CD14-positive monocyte (primary cell): Measurements from ENCODE around the gene SERPINE1. TPM values are rescaled to one million over a fixed set of nuclear protein-coding genes. Genes with fewer than 3 reads are reported as not detected.

Source experiments
- DNase-seq, 3 donors: peaks; one replicate each; pipeline ENCODE4 v3.0.0-alpha.2; 2011 to 2022
- H2AFZ ChIP-seq: 2 replicates; pipeline ENCODE4 v1.6.0; 2012; ENCODE audit warnings: mild to moderate bottlenecking, low read depth, low read length, inconsistent platforms; ENCODE audit not compliant: insufficient read depth, poor library complexity, severe bottlenecking
- H3K27ac ChIP-seq, 2 donors: 1 replicate in 1 of 2; 2 replicates in 1 of 2; pipeline ENCODE4 v1.5.1; 2012 to 2013; ENCODE audit warnings: low read length in 2 of 2, control low read depth in 1 of 2, inconsistent platforms in 1 of 2, low read depth in 1 of 2, mild to moderate bottlenecking in 1 of 2
- H3K27me3 ChIP-seq, 2 donors: one replicate each; pipeline versions ENCODE4 v1.6.0 to v1.6.1; 2011 to 2013; ENCODE audit warnings: low read length in 2 of 2; ENCODE audit not compliant: control insufficient read depth in 2 of 2, insufficient read depth in 2 of 2
- H3K36me3 ChIP-seq, 2 donors: replicated peaks in 1 of 2; 1 replicate in 1 of 2; 2 replicates in 1 of 2; pipeline versions ENCODE4 v1.5.1 to v1.6.1; 2012 to 2013; ENCODE audit warnings: low read length in 2 of 2, control low read depth in 1 of 2, inconsistent platforms in 1 of 2, mild to moderate bottlenecking in 1 of 2; ENCODE audit not compliant: insufficient read depth in 2 of 2, control insufficient read depth in 1 of 2
- H3K4me1 ChIP-seq, 2 donors: 1 replicate in 1 of 2; 2 replicates in 1 of 2; pipeline versions ENCODE4 v1.5.1 to v1.6.1; 2012 to 2013; ENCODE audit warnings: low read length in 2 of 2, control low read depth in 1 of 2, inconsistent platforms in 1 of 2, mild to moderate bottlenecking in 1 of 2, moderate library complexity in 1 of 2; ENCODE audit not compliant: insufficient read depth in 2 of 2, control insufficient read depth in 1 of 2
- H3K4me2 ChIP-seq: replicated peaks from 2 replicates; pipeline ENCODE3; 2012; ENCODE audit warnings: low read length, moderate library complexity, mild to moderate bottlenecking; ENCODE audit not compliant: poor library complexity, severe bottlenecking; ENCODE audit errors: extremely low read depth
- H3K4me3 ChIP-seq, 3 experiments: fragments of 200-600 bp in 1 of 3; sonication (generic) in 1 of 3; replicated peaks in 1 of 3; 1 replicate in 2 of 3; 2 replicates in 1 of 3; pipeline ENCODE4 v1.5.1; 2011 to 2013; ENCODE audit warnings: low read length in 3 of 3, mild to moderate bottlenecking in 3 of 3, control low read depth in 2 of 3, low read depth in 2 of 3, inconsistent platforms in 1 of 3, moderate library complexity in 1 of 3
- H3K79me2 ChIP-seq: 2 replicates; pipeline ENCODE4 v1.6.0; 2012; ENCODE audit warnings: mild to moderate bottlenecking, control low read depth, inconsistent platforms, low read length, moderate library complexity; ENCODE audit not compliant: insufficient read depth
- H3K9ac ChIP-seq: 2 replicates; pipeline ENCODE4 v1.6.0; 2017; ENCODE audit warnings: low read length, mild to moderate bottlenecking; ENCODE audit not compliant: insufficient read depth, poor library complexity, severe bottlenecking
- H3K9me3 ChIP-seq, 2 donors: replicated peaks in 1 of 2; 1 replicate in 1 of 2; 2 replicates in 1 of 2; pipeline versions ENCODE4 v1.5.1 to v1.6.1; 2012 to 2013; ENCODE audit warnings: low read length in 2 of 2, control low read depth in 1 of 2; ENCODE audit not compliant: control insufficient read depth in 1 of 2, insufficient read depth in 1 of 2
- H4K20me1 ChIP-seq: 2 replicates; pipeline ENCODE4 v1.6.0; 2012; ENCODE audit warnings: mild to moderate bottlenecking, low read length, control low read depth, moderate library complexity; ENCODE audit not compliant: insufficient read depth
- H3K27ac Mint-ChIP-seq, 7 donors: one replicate each; pipeline ENCODE4 v1.8.0; 2020; ENCODE audit warnings: mild to moderate bottlenecking in 7 of 7, mixed read lengths in 7 of 7, moderate library complexity in 6 of 7, inconsistent platforms in 2 of 7
- H3K27me3 Mint-ChIP-seq, 3 donors: one replicate each; pipeline ENCODE4 v1.8.0; 2021 to 2022; ENCODE audit warnings: low read depth in 3 of 3, mild to moderate bottlenecking in 3 of 3, mixed read lengths in 3 of 3, moderate library complexity in 3 of 3, inconsistent platforms in 1 of 3
- H3K36me3 Mint-ChIP-seq, 2 donors: one replicate each; pipeline ENCODE4 v1.8.0; 2020; ENCODE audit warnings: mixed read lengths in 2 of 2, inconsistent platforms in 1 of 2, mild to moderate bottlenecking in 1 of 2
- H3K4me1 Mint-ChIP-seq: one replicate; pipeline ENCODE4 v1.8.0; 2020; ENCODE audit warnings: mild to moderate bottlenecking, mixed read lengths
- H3K4me3 Mint-ChIP-seq, 2 donors: one replicate each; pipeline ENCODE4 v1.8.0; 2020; ENCODE audit warnings: mild to moderate bottlenecking in 2 of 2, mixed read lengths in 2 of 2, moderate library complexity in 1 of 2
- H3K9me3 Mint-ChIP-seq, 7 donors: one replicate each; pipeline ENCODE4 v1.8.0; 2020 to 2022; ENCODE audit warnings: mixed read lengths in 7 of 7, mild to moderate bottlenecking in 6 of 7, moderate library complexity in 6 of 7, inconsistent platforms in 2 of 7
- WGBS: methylation state at CpG from one replicate; pipeline ENCODE4 v1.1.5; 2013; ENCODE audit warnings: missing lambda C conversion rate; ENCODE audit not compliant: insufficient coverage; 5-methylcytosine and 5-hydroxymethylcytosine counted together
- intact Hi-C, 2 donors: fragments of 100-400 bp; cut with micrococcal nuclease; formaldehyde crosslinking; loops; one replicate each; pipeline versions ENCODE4 v1.15.0 to v1.15.1; 2023
- polyA plus RNA-seq, 3 donors: library from polyadenylated mRNA; depleted of rRNA in 1 of 3; unstranded in 2 of 3; stranded (reverse) in 1 of 3; fragments of 300-500 nt in 2 of 3; fragments of >200 nt in 1 of 3; fragmentation: Illumina TruSeq in 2 of 3; gene quantifications; 1 replicate in 2 of 3; 2 replicates in 1 of 3; pipeline ENCODE4 v1.2.3, GENCODE V29; 2012 to 2021
- TF ChIP-seq, protein P1 (sequence below): fragments of 200-600 bp; IDR thresholded peaks from one replicate; pipeline ENCODE4 v1.8.0; 2022; ENCODE audit warnings: antibody characterized with exemption, mild to moderate bottlenecking

The SERPINE1 gene
- polyA plus RNA-seq, 3 donors: 0.07 to 0.21 (median 0.16) TPM

DNA sequence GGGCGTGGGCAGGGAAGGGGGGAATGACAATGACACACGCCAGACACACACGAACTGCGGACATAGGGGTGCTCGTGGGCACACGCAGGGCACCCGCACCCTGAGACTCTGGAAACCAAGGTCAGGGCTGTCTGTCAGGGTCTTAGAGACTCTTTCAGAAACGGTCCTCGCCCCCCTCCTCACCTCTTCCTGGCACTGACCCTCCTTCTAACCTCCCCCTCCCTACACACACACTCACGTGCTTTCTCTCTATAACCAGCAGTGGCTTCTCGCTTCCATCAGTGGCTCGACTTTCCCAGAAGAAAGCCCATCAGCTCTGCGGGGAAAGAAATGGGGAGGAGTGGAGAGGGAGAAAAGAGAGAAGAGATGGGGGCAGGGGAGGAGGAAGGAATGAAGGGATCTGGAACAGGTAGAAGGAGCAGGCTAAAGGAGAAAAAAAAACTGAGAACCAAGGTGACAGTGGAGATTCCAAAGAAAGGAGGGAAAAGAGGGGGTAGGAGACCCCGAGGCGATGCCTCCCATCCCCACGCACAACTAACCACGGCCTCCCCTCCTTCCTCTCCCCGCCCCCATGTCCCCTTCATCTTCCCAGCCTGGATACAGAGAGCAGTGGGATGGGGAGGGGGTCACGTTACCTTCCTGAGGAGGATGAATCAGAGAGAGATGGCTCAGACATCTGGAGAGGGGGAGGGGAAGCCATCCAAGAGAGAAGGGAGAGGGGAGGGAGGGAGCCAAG is 40.2 kb downstream of the SERPINE1 start:
- H3K9ac ChIP-seq: no peak overlapping the region
- Mint-ChIP-seq H3K27ac (peak overlapping the region in 3 of 7 donors; percentile 37 to 61 (median 61)), H3K9me3 (peaks cover 2 to 51% (median 22%) of the 10 kb centered on the region in 7 donors), H3K36me3 (peaks cover 19 to 32% of the 10 kb centered on the region in 2 donors), H3K27me3 (peaks cover 93 to 98% (median 93%) of the 10 kb centered on the region in 3 donors), H3K4me3 (peak overlapping the region in 1 of 2 donors; percentile 83), H3K4me1 (peaks cover 58% of the 10 kb centered on the region)
- intact Hi-C loops: no loop called here
- no peak overlapping the region for H3K4me3 ChIP-seq
- WGBS: 0% methylated on average over 8 of the region's 19 CpGs
- H4K20me1 ChIP-seq: peaks cover 14% of the 10 kb centered on the region
- TF ChIP-seq, protein P1, sequence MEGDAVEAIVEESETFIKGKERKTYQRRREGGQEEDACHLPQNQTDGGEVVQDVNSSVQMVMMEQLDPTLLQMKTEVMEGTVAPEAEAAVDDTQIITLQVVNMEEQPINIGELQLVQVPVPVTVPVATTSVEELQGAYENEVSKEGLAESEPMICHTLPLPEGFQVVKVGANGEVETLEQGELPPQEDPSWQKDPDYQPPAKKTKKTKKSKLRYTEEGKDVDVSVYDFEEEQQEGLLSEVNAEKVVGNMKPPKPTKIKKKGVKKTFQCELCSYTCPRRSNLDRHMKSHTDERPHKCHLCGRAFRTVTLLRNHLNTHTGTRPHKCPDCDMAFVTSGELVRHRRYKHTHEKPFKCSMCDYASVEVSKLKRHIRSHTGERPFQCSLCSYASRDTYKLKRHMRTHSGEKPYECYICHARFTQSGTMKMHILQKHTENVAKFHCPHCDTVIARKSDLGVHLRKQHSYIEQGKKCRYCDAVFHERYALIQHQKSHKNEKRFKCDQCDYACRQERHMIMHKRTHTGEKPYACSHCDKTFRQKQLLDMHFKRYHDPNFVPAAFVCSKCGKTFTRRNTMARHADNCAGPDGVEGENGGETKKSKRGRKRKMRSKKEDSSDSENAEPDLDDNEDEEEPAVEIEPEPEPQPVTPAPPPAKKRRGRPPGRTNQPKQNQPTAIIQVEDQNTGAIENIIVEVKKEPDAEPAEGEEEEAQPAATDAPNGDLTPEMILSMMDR: no peak
- no peak overlapping the region for H2AFZ ChIP-seq
- no peak overlapping the region for H3K27ac ChIP-seq
- peaks cover 71 to 91% of the 10 kb centered on the region in 2 donors for H3K27me3 ChIP-seq
- peak in 1 of 3 donors; percentile 37 for DNase-seq
- H3K4me2 ChIP-seq: no peak overlapping the region
- peaks cover 6 to 33% of the 10 kb centered on the region in 2 donors for H3K9me3 ChIP-seq
- H3K79me2 ChIP-seq: no peaks in the 10 kb centered on the region
- H3K4me1 ChIP-seq: peaks cover 40 to 59% of the 10 kb centered on the region in 2 donors
- H3K36me3 ChIP-seq: no peaks in the 10 kb centered on the region

- no peaks in the 10 kb centered on the region for H3K36me3 ChIP-seq
- Mint-ChIP-seq H3K27me3 (peaks cover 94 to 99% (median 94%) of the 10 kb centered on the region in 3 donors), H3K4me3 (peak overlapping the region in 1 of 2 donors; percentile 88), H3K36me3 (peaks cover 19 to 32% of the 10 kb centered on the region in 2 donors), H3K4me1 (peaks cover 57% of the 10 kb centered on the region), H3K9me3 (peaks cover 2 to 49% (median 24%) of the 10 kb centered on the region in 7 donors), H3K27ac (no peak overlapping the region)
- peaks cover 6 to 40% of the 10 kb centered on the region in 2 donors for H3K9me3 ChIP-seq
- TF ChIP-seq, protein P1: no peak
- no peak for DNase-seq
- H3K4me2 ChIP-seq: no peak overlapping the region
- H3K9ac ChIP-seq: no peak overlapping the region
- intact Hi-C loops: no loop called here
- H3K79me2 ChIP-seq: no peaks in the 10 kb centered on the region
- peaks cover 72 to 92% of the 10 kb centered on the region in 2 donors for H3K27me3 ChIP-seq
- WGBS: 2% methylated on average over 5 of the region's 12 CpGs
- H4K20me1 ChIP-seq: peaks cover 14% of the 10 kb centered on the region
- H3K4me1 ChIP-seq: peaks cover 38 to 55% of the 10 kb centered on the region in 2 donors
- no peak overlapping the region for H2AFZ ChIP-seq
- H3K4me3 ChIP-seq: no peak overlapping the region
- H3K27ac ChIP-seq: no peak overlapping the region
These were observed 40.9 kb downstream of the SERPINE1 start for GRCh38 chr7:101167645-101168411.
